SK-N-SH (cell line): ENCODE data around the gene FAP.

Source experiments
- ELF1 ChIP-seq: IDR thresholded peaks from 2 replicates; pipeline ENCODE4 v1.4.0; 2012
- POLR2AphosphoS5 ChIP-seq: IDR thresholded peaks from 2 replicates; pipeline ENCODE4 v1.6.1; 2012; ENCODE audit warnings: low read depth, low read length
- RFX5 ChIP-seq: IDR thresholded peaks from 2 replicates; pipeline ENCODE4 v1.6.1; 2012; ENCODE audit warnings: mild to moderate bottlenecking, improper control_type of control experiment, low read length
- TF ChIP-seq, protein P1 (sequence below): fragments of 200-600 bp; sonication (generic); IDR thresholded peaks from 2 replicates; pipeline ENCODE4 v1.6.1; 2017; ENCODE audit warnings: antibody characterized with exemption, mild to moderate bottlenecking, moderate library complexity

DNA sequence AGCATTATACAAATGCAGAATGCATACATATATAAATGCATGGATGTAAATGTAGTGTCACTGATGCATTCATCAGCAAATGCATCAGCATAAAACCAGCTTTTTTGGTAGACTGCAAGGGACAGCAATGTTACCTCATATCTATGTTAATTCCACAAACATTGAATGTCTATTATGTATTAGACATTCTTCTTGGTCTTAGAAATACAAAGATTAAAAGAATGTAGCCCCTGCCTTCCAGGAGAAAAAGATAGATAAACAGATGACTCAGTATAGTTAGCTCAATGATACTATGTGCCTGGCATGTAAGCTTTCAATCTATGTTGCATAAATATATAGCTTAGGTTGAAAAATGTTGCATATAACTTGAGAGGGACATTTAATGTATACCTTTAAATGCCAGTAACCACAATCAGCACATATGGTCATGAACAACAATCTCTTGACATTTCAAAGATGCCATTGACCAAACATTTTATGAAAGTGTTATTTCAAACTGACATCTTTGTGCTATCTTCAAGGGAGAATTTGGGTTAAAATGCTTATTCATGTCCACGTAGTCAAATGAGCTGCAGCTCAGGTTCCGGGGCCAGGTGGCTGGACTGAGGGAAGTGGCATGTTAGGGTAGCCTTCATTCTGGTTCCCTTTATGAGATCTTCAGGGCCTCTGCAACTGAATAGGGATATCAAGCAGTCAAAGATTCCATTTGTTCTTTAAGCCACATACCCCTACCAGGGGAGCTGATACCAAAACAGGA lies 46.0 kb downstream of the FAP start:
- TF ChIP-seq, protein P1, sequence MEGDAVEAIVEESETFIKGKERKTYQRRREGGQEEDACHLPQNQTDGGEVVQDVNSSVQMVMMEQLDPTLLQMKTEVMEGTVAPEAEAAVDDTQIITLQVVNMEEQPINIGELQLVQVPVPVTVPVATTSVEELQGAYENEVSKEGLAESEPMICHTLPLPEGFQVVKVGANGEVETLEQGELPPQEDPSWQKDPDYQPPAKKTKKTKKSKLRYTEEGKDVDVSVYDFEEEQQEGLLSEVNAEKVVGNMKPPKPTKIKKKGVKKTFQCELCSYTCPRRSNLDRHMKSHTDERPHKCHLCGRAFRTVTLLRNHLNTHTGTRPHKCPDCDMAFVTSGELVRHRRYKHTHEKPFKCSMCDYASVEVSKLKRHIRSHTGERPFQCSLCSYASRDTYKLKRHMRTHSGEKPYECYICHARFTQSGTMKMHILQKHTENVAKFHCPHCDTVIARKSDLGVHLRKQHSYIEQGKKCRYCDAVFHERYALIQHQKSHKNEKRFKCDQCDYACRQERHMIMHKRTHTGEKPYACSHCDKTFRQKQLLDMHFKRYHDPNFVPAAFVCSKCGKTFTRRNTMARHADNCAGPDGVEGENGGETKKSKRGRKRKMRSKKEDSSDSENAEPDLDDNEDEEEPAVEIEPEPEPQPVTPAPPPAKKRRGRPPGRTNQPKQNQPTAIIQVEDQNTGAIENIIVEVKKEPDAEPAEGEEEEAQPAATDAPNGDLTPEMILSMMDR: no peak
- TF ChIP-seq ELF1 (no peak), POLR2AphosphoS5 (no peak), RFX5 (no peak)
